H1 (cell line): Measurements from ENCODE around the gene HLA-DPA1. TPM values are rescaled to one million over a fixed set of nuclear protein-coding genes. Genes with fewer than 3 reads are reported as not detected.

Source experiments
- CTCF ChIA-PET: fragments of 300-600 bp; sonication (Branson Sonifier 250); formaldehyde crosslinking; loops from one replicate; lab custom pipeline; 2021; ENCODE audit not compliant: partially characterized antibody; lab: Charles Lee
- POLR2A ChIA-PET: fragments of 300-600 bp; sonication (Branson Sonifier 250); formaldehyde crosslinking; loops from one replicate; lab custom pipeline; 2021; ENCODE audit warnings: inconsistent platforms; ENCODE audit not compliant: partially characterized antibody; lab: Charles Lee
- DNase-seq, 2 experiments: peaks; one replicate each; pipeline versions ENCODE4 v3.0.0 to v3.0.0-alpha.2; 2010 to 2022; ENCODE audit warnings: low spot score in 2 of 2, low read depth in 1 of 2, mixed read lengths in 1 of 2
- FAIRE-seq: peaks from 2 replicates; lab custom pipeline; 2011; peaks lifted over from hg19 to GRCh38; lab: Jason Lieb, UNC
- H2AFZ ChIP-seq: 2 replicates; pipeline ENCODE4 v1.8.1; 2012; ENCODE audit warnings: low read length, inconsistent platforms
- H2AK5ac ChIP-seq: 2 replicates; pipeline ENCODE4 v1.6.1; 2013; ENCODE audit warnings: low read depth, low read length
- H2BK120ac ChIP-seq: replicated peaks from 2 replicates; pipeline ENCODE3; 2013; ENCODE audit warnings: low read depth, low read length, inconsistent platforms
- H2BK12ac ChIP-seq: 2 replicates; pipeline ENCODE4 v1.6.1; 2013; ENCODE audit warnings: low read depth, low read length
- H2BK15ac ChIP-seq: 2 replicates; pipeline ENCODE4 v1.6.1; 2013; ENCODE audit warnings: low read length
- H2BK20ac ChIP-seq: 2 replicates; pipeline ENCODE4 v1.6.1; 2013; ENCODE audit warnings: low read length
- H2BK5ac ChIP-seq: 2 replicates; pipeline ENCODE4 v1.6.1; 2013; ENCODE audit warnings: low read depth, low read length
- H3K14ac ChIP-seq: 2 replicates; pipeline ENCODE4 v1.6.1; 2013; ENCODE audit warnings: inconsistent platforms; ENCODE audit not compliant: insufficient read length
- H3K18ac ChIP-seq: 2 replicates; pipeline ENCODE4 v1.6.1; 2013; ENCODE audit warnings: low read length; ENCODE audit errors: extremely low read depth
- H3K23ac ChIP-seq: 2 replicates; pipeline ENCODE4 v1.6.1; 2013; ENCODE audit warnings: inconsistent platforms; ENCODE audit not compliant: insufficient read length
- H3K23me2 ChIP-seq: 2 replicates; pipeline ENCODE4 v1.6.1; 2013; ENCODE audit warnings: low read depth, low read length
- H3K27ac ChIP-seq: 2 replicates; pipeline ENCODE4 v1.6.1; 2011; ENCODE audit warnings: low read depth, low read length, inconsistent platforms
- H3K27me3 ChIP-seq, 4 experiments: replicated peaks in 1 of 4; 1 replicate in 1 of 4; 2 replicates in 3 of 4; pipeline versions ENCODE4 v1.6.1 to v1.8.1; 2011 to 2013; ENCODE audit warnings: low read length in 3 of 4, mild to moderate bottlenecking in 3 of 4, inconsistent platforms in 2 of 4, mixed read lengths in 2 of 4, moderate library complexity in 1 of 4; ENCODE audit not compliant: control insufficient read depth in 3 of 4, insufficient read depth in 3 of 4; ENCODE audit errors: extremely low read depth in 1 of 4
- H3K36me3 ChIP-seq, 4 experiments: 2 replicates each; pipeline versions ENCODE4 v1.6.1 to v1.8.1; 2011 to 2013; ENCODE audit warnings: mild to moderate bottlenecking in 4 of 4, low read length in 3 of 4, moderate library complexity in 2 of 4, control low read depth in 1 of 4, inconsistent platforms in 1 of 4; ENCODE audit not compliant: insufficient read depth in 4 of 4, control insufficient read depth in 2 of 4
- H3K4ac ChIP-seq: replicated peaks from 2 replicates; pipeline ENCODE3; 2013; ENCODE audit warnings: low read length, low read depth, mixed read lengths, inconsistent platforms; ENCODE audit not compliant: insufficient read length
- H3K4me1 ChIP-seq, 4 experiments: replicated peaks in 1 of 4; 1 replicate in 1 of 4; 2 replicates in 3 of 4; pipeline versions ENCODE4 v1.6.1 to v1.8.1; 2011 to 2013; ENCODE audit warnings: low read length in 3 of 4, inconsistent platforms in 2 of 4, mixed read lengths in 1 of 4; ENCODE audit not compliant: insufficient read depth in 4 of 4, control insufficient read depth in 3 of 4
- H3K4me2 ChIP-seq, 2 experiments: 2 replicates each; pipeline versions ENCODE4 v1.6.1 to v1.8.1; 2011 to 2013; ENCODE audit warnings: low read depth in 2 of 2, low read length in 2 of 2, control low read depth in 1 of 2, inconsistent platforms in 1 of 2, mild to moderate bottlenecking in 1 of 2; ENCODE audit not compliant: insufficient read depth in 1 of 2
- H3K4me3 ChIP-seq, 4 experiments: fragments of 200-600, 300-600 bp in 1 of 4; sonication (generic), shearing (Covaris generic), sonication (Bioruptor Twin) in 1 of 4; 2 replicates each; pipeline versions ENCODE4 v1.5.1 to v1.8.1; 2011 to 2016; ENCODE audit warnings: low read length in 4 of 4, low read depth in 3 of 4, control low read depth in 2 of 4, inconsistent platforms in 2 of 4, mild to moderate bottlenecking in 2 of 4, mixed read lengths in 1 of 4, moderate library complexity in 1 of 4; ENCODE audit not compliant: insufficient read depth in 2 of 4; ENCODE audit errors: extremely low read depth in 1 of 4
- H3K56ac ChIP-seq: replicated peaks from 2 replicates; pipeline ENCODE3; 2013; ENCODE audit warnings: low read depth, mild to moderate bottlenecking, mixed read lengths, low read length, inconsistent platforms; ENCODE audit not compliant: insufficient read length
- H3K79me1 ChIP-seq: 2 replicates; pipeline ENCODE4 v1.6.1; 2013; ENCODE audit warnings: low read depth, low read length, control low read depth
- H3K79me2 ChIP-seq, 2 experiments: 2 replicates each; pipeline versions ENCODE4 v1.6.1 to v1.8.1; 2012 to 2013; ENCODE audit warnings: low read length in 2 of 2, mild to moderate bottlenecking in 2 of 2, inconsistent platforms in 1 of 2; ENCODE audit not compliant: insufficient read depth in 2 of 2, control insufficient read depth in 1 of 2
- H3K9ac ChIP-seq, 4 experiments: replicated peaks in 1 of 4; 1 replicate in 1 of 4; 2 replicates in 3 of 4; pipeline versions ENCODE4 v1.6.1 to v1.8.1; 2011 to 2013; ENCODE audit warnings: low read depth in 3 of 4, low read length in 3 of 4, control low read depth in 2 of 4, mild to moderate bottlenecking in 2 of 4, moderate library complexity in 2 of 4, inconsistent platforms in 1 of 4; ENCODE audit errors: extremely low read depth in 1 of 4
- H3K9me3 ChIP-seq, 2 experiments: 2 replicates each; pipeline versions ENCODE4 v1.6.1 to v1.8.1; 2012 to 2013; ENCODE audit warnings: mild to moderate bottlenecking in 2 of 2, moderate library complexity in 2 of 2, control low read depth in 1 of 2, inconsistent platforms in 1 of 2, low read depth in 1 of 2, low read length in 1 of 2, mixed read lengths in 1 of 2; ENCODE audit not compliant: insufficient read depth in 2 of 2
- H4K20me1 ChIP-seq, 2 experiments: replicated peaks in 1 of 2; 2 replicates each; pipeline versions ENCODE3 to v1.8.1; 2011 to 2013; ENCODE audit warnings: inconsistent platforms in 2 of 2, low read length in 2 of 2, mild to moderate bottlenecking in 1 of 2; ENCODE audit not compliant: insufficient read depth in 2 of 2, control insufficient read depth in 1 of 2
- H4K5ac ChIP-seq: 2 replicates; pipeline ENCODE4 v1.6.1; 2013; ENCODE audit warnings: low read length, low read depth, mixed read lengths, inconsistent platforms; ENCODE audit not compliant: insufficient read length
- H4K8ac ChIP-seq: 2 replicates; pipeline ENCODE4 v1.8.0; 2013; ENCODE audit warnings: mild to moderate bottlenecking, moderate library complexity, low read length, inconsistent platforms; ENCODE audit not compliant: insufficient read depth; ENCODE audit errors: extremely low read depth
- H4K91ac ChIP-seq: replicated peaks from 2 replicates; pipeline ENCODE3; 2013; ENCODE audit warnings: low read length, mixed read lengths, inconsistent platforms; ENCODE audit not compliant: insufficient read length
- ATF3 ChIP-seq: IDR thresholded peaks from 2 replicates; pipeline ENCODE4 v1.6.1; 2011; ENCODE audit warnings: low read depth, mild to moderate bottlenecking, low read length; ENCODE audit not compliant: insufficient read depth
- BACH1 ChIP-seq: IDR thresholded peaks from 2 replicates; pipeline ENCODE4 v1.6.1; 2012; ENCODE audit warnings: low read length, improper control_type of control experiment
- CREB1 ChIP-seq: IDR thresholded peaks from 2 replicates; pipeline ENCODE4 v1.6.1; 2012; ENCODE audit warnings: inconsistent platforms
- MAX ChIP-seq: IDR thresholded peaks from 2 replicates; pipeline ENCODE4 v1.6.1; 2012; ENCODE audit warnings: inconsistent platforms
- NRF1 ChIP-seq: IDR thresholded peaks from 2 replicates; pipeline ENCODE4 v1.6.1; 2011; ENCODE audit warnings: mild to moderate bottlenecking, low read depth, low read length, improper control_type of control experiment
- SRF ChIP-seq: IDR thresholded peaks from 2 replicates; pipeline ENCODE4 v1.6.1; 2011; ENCODE audit warnings: mild to moderate bottlenecking, low read depth, low read length, moderate library complexity
- YY1 ChIP-seq: IDR thresholded peaks from 2 replicates; pipeline ENCODE4 v1.6.1; 2011; ENCODE audit warnings: low read depth, mild to moderate bottlenecking, low read length
- WGBS, 2 experiments: shearing (Covaris generic) in 1 of 2; methylation state at CpG; one replicate each; pipeline versions ENCODE4 v1.1.6 to v1.1.7; 2013 to 2015; ENCODE audit warnings: low lambda C conversion rate in 2 of 2, mixed read lengths in 2 of 2, inconsistent platforms in 1 of 2, low coverage in 1 of 2, missing lambda C conversion rate in 1 of 2; ENCODE audit not compliant: insufficient replicate concordance in 2 of 2, insufficient coverage in 1 of 2, insufficient read length in 1 of 2; ENCODE audit errors: extremely low coverage in 1 of 2, missing lambda C conversion rate in 1 of 2; 5-methylcytosine and 5-hydroxymethylcytosine counted together
- polyA plus RNA-seq, 7 experiments: library from polyadenylated mRNA; depleted of rRNA in 3 of 7; stranded (reverse) in 5 of 7; unstranded in 2 of 7; fragments of >200 nt in 5 of 7; fragments of 200-250 nt in 2 of 7; gene quantifications; 1 replicate in 5 of 7; 2 replicates in 1 of 7; 4 replicates in 1 of 7; pipeline versions ENCODE4 v1.2.1 to v1.2.3, GENCODE V29; 2011 to 2013; ENCODE audit warnings: missing spikeins in 2 of 7, mixed read lengths in 2 of 7
- total RNA-seq: library from RNA; stranded (reverse); fragmentation: NEBNext Ultra II Directional; extraction: Animal tissue kit (Norgen Biotek cat#: 25700); gene quantifications from 2 replicates; pipeline ENCODE4 v1.2.1, GENCODE V29; 2021

The HLA-DPA1 gene
- total and polyA plus RNA-seq, 2 of the 8 experiments (the other 6 are each of a cell fraction or from before 2014, with no cell fraction given) = 6.2 to 13.1 TPM

GRCh38 chr6:33021917-33022316 is 51.5 kb downstream of the HLA-DPA1 start:
- no peak overlapping the region for H2AFZ ChIP-seq
- 96% methylated on average over 9 of the region's 11 CpGs; no CpG with 5 or more reads in 1 of the 2 experiments for WGBS, 2 experiments

More at GRCh38 chr6:33021917-33022316, 51.5 kb downstream of the HLA-DPA1 start:
- no peaks in the 10 kb centered on the region for H3K79me1 ChIP-seq
- no peak overlapping the region for H2BK20ac ChIP-seq
- H3K23ac ChIP-seq = no peak overlapping the region
- H3K27me3 ChIP-seq = no peaks in the 10 kb centered on the region
- H2BK5ac ChIP-seq = no peak overlapping the region
- no peak overlapping the region for H2AK5ac ChIP-seq
- H4K8ac ChIP-seq = no peak overlapping the region
- H3K56ac ChIP-seq = no peak overlapping the region
- H3K4me1 ChIP-seq = no peaks in the 10 kb centered on the region
- no peak overlapping the region for H3K9ac ChIP-seq
- H3K23me2 ChIP-seq = no peaks in the 10 kb centered on the region
- H4K20me1 ChIP-seq = no peaks in the 10 kb centered on the region
- no peak overlapping the region for H3K4ac ChIP-seq
- no peak overlapping the region for H3K27ac ChIP-seq
- ChIA-PET CTCF (interaction anchor here (1.2 to 1.6 kb wide), 2 partner anchors 50 to 59 kb away, joined by 3 to 4 read pairs; no protein-coding TSS in a partner anchor), POLR2A (interaction anchor here (1.0 kb wide), 1 partner anchor 42 kb away, joined by 3 read pairs; no protein-coding TSS in a partner anchor)
- H4K91ac ChIP-seq = no peak overlapping the region
- no peak for FAIRE-seq
- TF ChIP-seq BACH1 (no peak), YY1 (no peak), ATF3 (no peak), SRF (no peak), CREB1 (no peak), MAX (no peak), NRF1 (no peak)
- no peaks in the 10 kb centered on the region for H3K79me2 ChIP-seq
- H4K5ac ChIP-seq = no peak overlapping the region
- H3K18ac ChIP-seq = no peak overlapping the region
- H3K36me3 ChIP-seq = no peaks in the 10 kb centered on the region
- no peak overlapping the region for H2BK15ac ChIP-seq
- no peak overlapping the region for H2BK12ac ChIP-seq
- no peak overlapping the region for H3K4me3 ChIP-seq
- no peak overlapping the region for H3K4me2 ChIP-seq
- no peaks in the 10 kb centered on the region for H3K9me3 ChIP-seq
- H3K14ac ChIP-seq = no peak overlapping the region
- no peak overlapping the region for H2BK120ac ChIP-seq
- no peak for DNase-seq
